ENCODE data around the gene AATF. TPM values are rescaled to one million over a fixed set of nuclear protein-coding genes. Genes with fewer than 3 reads are reported as not detected.

The AATF gene
- total RNA-seq, 5 donors from 2014 or later (not counting 1 experiment from before 2014, with no cell fraction given), result 52.5 to 65.0 (median 59.7) TPM

- 96% methylated on average over 5 of the region's 6 CpGs for WGBS (ENCODE audit: insufficient coverage)
- Mint-ChIP-seq H3K36me3 (peaks cover 52% of the 10 kb centered on the region), H3K27ac (no peak overlapping the region), H3K4me3 (no peak overlapping the region), H3K27me3 (no peaks in the 10 kb centered on the region), H3K9me3 (no peaks in the 10 kb centered on the region), H3K4me1 (peaks cover 5 to 8% (median 5%) of the 10 kb centered on the region in 3 donors)
- no peaks in the 10 kb centered on the region for H3K27me3 ChIP-seq (replicated peaks in 1 of 2; ENCODE audit: control insufficient read depth in 2 of 2, extremely low read depth in 1 of 2, insufficient read depth in 2 of 2, low read length in 1 of 2)
- H3K9me3 ChIP-seq, result no peaks in the 10 kb centered on the region
- no peak overlapping the region for H3K4me3 ChIP-seq (ENCODE audit: control insufficient read depth in 1 of 2, extremely low read depth in 1 of 2, low read length in 1 of 2)
- H3K36me3 ChIP-seq (ENCODE audit: control insufficient read depth in 2 of 2, extremely low read depth in 1 of 2, insufficient read depth in 1 of 2, low read length in 1 of 2), result peaks cover 12 to 69% of the 10 kb centered on the region in 2 donors
- ATAC-seq (replicated peaks in 1 of 4) (no peak), DNase-seq (no peak)
- ChIA-PET CTCF (no interaction called here), POLR2A (no interaction called here)
- no peak overlapping the region for H3K27ac ChIP-seq (ENCODE audit: low read length)
- no peaks in the 10 kb centered on the region for H3K4me1 ChIP-seq (ENCODE audit: control insufficient read depth in 1 of 2, extremely low read depth in 1 of 2, insufficient read depth in 2 of 2, low read length in 2 of 2)
Observed at GRCh38 chr17:36989173-36989572, 40.4 kb downstream of the AATF start.

DNA sequence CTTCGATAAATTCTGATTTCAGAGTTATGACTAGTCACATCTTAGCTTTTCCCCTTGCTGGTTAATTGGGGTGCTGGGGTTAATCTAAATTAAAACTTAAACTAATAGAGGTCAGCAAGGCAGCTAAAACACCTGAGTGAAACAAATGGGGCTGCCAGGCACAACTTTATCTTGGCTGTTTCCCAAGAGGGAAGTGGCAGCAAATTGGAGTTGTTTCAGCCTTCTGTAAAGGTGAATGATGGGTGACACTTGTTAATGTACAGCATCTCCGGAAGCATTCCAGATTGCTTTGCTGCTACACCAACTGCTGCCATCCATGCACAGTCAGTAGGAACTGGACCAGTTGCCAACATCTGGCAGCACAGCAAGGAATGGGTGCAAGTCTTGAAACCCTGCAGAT lies 43.9 kb downstream of the AATF start:
- POLR2A ChIA-PET, result no interaction called here
- H3K36me3 ChIP-seq (ENCODE audit: control insufficient read depth in 2 of 2, extremely low read depth in 1 of 2, insufficient read depth in 1 of 2, low read length in 1 of 2), result peaks cover 17 to 86% of the 10 kb centered on the region in 2 donors
- WGBS (ENCODE audit: insufficient coverage), result 100% methylated on average over 1 of the region's 2 CpGs

DNA sequence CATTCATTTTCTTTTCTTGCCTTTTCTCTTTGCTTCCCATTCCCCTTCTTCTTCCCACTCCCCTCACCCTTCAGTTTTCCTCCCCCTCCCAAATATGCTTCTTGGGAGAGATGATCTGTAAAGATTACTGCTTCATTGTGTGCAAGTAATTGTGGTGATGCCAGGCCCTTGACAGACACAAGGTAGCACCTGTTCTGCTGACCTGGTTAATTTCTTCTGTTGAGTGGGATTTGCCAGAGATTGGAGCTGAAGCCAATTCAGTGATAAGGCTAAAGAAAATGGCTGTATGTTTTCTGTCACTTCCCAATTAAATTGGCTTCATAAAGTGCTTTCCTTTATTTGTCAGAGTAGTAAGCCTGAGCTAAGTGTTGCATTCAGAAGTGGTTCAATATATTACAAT lies 44.5 kb downstream of the AATF start:
- H3K27ac Mint-ChIP-seq, result no peak overlapping the region
- ATAC-seq (replicated peaks in 1 of 4) (no peak), DNase-seq (no peak)
- H3K4me1 Mint-ChIP-seq, result peaks cover 0 to 5% (median 4%) of the 10 kb centered on the region in 3 donors
- H3K4me3 Mint-ChIP-seq, result no peak overlapping the region
- H3K9me3 ChIP-seq, result no peaks in the 10 kb centered on the region
- POLR2A ChIA-PET, result no interaction called here
- no peak overlapping the region for H3K27ac ChIP-seq (ENCODE audit: low read length)
- peaks cover 17 to 86% of the 10 kb centered on the region in 2 donors for H3K36me3 ChIP-seq (ENCODE audit: control insufficient read depth in 2 of 2, extremely low read depth in 1 of 2, insufficient read depth in 1 of 2, low read length in 1 of 2)
- H3K27me3 ChIP-seq (replicated peaks in 1 of 2; ENCODE audit: control insufficient read depth in 2 of 2, extremely low read depth in 1 of 2, insufficient read depth in 2 of 2, low read length in 1 of 2), result no peaks in the 10 kb centered on the region
- H3K27me3 Mint-ChIP-seq, result no peaks in the 10 kb centered on the region
- CTCF ChIA-PET, result interaction anchor here in 1 of 2 donors (0.7 to 1.4 kb wide), 2 partner anchors 24 to 55 kb away, joined by 3 read pairs; no protein-coding TSS in a partner anchor
- no peaks in the 10 kb centered on the region for H3K4me1 ChIP-seq (ENCODE audit: control insufficient read depth in 1 of 2, extremely low read depth in 1 of 2, insufficient read depth in 2 of 2, low read length in 2 of 2)
- H3K9me3 Mint-ChIP-seq, result peaks cover 0 to 4% (median 0%) of the 10 kb centered on the region in 3 donors
- no peak overlapping the region for H3K4me3 ChIP-seq (ENCODE audit: control insufficient read depth in 1 of 2, extremely low read depth in 1 of 2, low read length in 1 of 2)
- H3K36me3 Mint-ChIP-seq, result peaks cover 76% of the 10 kb centered on the region

More for the DNA sequence above, 43.9 kb downstream of the AATF start:
- no peaks in the 10 kb centered on the region for H3K9me3 ChIP-seq
- Mint-ChIP-seq H3K9me3 (peaks cover 0 to 2% (median 0%) of the 10 kb centered on the region in 3 donors), H3K27ac (no peak overlapping the region), H3K36me3 (peaks cover 73% of the 10 kb centered on the region), H3K27me3 (no peaks in the 10 kb centered on the region), H3K4me1 (peaks cover 0 to 5% (median 2%) of the 10 kb centered on the region in 3 donors), H3K4me3 (no peak overlapping the region)
- no peak overlapping the region for H3K27ac ChIP-seq (ENCODE audit: low read length)
- no peak for ATAC-seq (replicated peaks in 1 of 4)
- CTCF ChIA-PET, result interaction anchor here in 1 of 2 donors (1.4 kb wide), 1 partner anchor 55 kb away, joined by 3 read pairs; no protein-coding TSS in a partner anchor
- no peaks in the 10 kb centered on the region for H3K27me3 ChIP-seq (replicated peaks in 1 of 2; ENCODE audit: control insufficient read depth in 2 of 2, extremely low read depth in 1 of 2, insufficient read depth in 2 of 2, low read length in 1 of 2)
- DNase-seq, result no peak
- no peak overlapping the region for H3K4me3 ChIP-seq (ENCODE audit: control insufficient read depth in 1 of 2, extremely low read depth in 1 of 2, low read length in 1 of 2)
- H3K4me1 ChIP-seq (ENCODE audit: control insufficient read depth in 1 of 2, extremely low read depth in 1 of 2, insufficient read depth in 2 of 2, low read length in 2 of 2), result no peaks in the 10 kb centered on the region

DNA sequence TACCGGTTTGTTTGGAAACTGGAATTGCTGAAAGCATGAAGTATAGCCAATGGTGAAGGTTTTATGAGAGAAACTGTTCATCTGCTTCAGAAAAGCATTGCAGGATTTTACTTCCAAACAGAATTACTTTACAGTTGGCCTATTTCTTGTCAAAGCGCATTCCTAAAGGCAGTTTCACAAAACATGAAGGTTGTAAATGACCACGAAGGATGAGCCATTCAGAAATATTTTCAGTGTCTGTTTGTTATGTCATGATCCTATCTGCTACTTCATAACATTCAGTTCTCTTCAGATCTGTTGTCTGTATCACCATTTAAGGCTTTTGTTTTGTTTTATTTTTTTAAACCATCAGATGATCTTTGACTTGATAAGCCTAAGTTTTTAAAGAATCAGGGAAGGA lies 45.7 kb downstream of the AATF start:
- no peaks in the 10 kb centered on the region for H3K4me1 ChIP-seq (ENCODE audit: control insufficient read depth in 1 of 2, extremely low read depth in 1 of 2, insufficient read depth in 2 of 2, low read length in 2 of 2)
- peaks cover 2 to 5% (median 4%) of the 10 kb centered on the region in 3 donors for H3K4me1 Mint-ChIP-seq
- H3K9me3 ChIP-seq, result no peaks in the 10 kb centered on the region
- WGBS (ENCODE audit: insufficient coverage), result no CpG with 5 or more reads among the region's 3 CpGs
- ChIA-PET POLR2A (no interaction called here), CTCF (interaction anchor here in 1 of 2 donors (0.5 to 1.4 kb wide), 2 partner anchors 27 to 54 kb away, joined by 3 to 5 read pairs; no protein-coding TSS in a partner anchor)
- no peak for DNase-seq
- no peaks in the 10 kb centered on the region for H3K27me3 ChIP-seq (replicated peaks in 1 of 2; ENCODE audit: control insufficient read depth in 2 of 2, extremely low read depth in 1 of 2, insufficient read depth in 2 of 2, low read length in 1 of 2)
- H3K27ac ChIP-seq (ENCODE audit: low read length), result no peak overlapping the region
- no peak for ATAC-seq (replicated peaks in 1 of 4)
- H3K36me3 Mint-ChIP-seq, result peaks cover 74% of the 10 kb centered on the region
- peaks cover under 1 to 5% (median 1%) of the 10 kb centered on the region in 3 donors for H3K9me3 Mint-ChIP-seq
- no peaks in the 10 kb centered on the region for H3K27me3 Mint-ChIP-seq
- H3K27ac Mint-ChIP-seq, result no peak overlapping the region
- peaks cover 17 to 81% of the 10 kb centered on the region in 2 donors for H3K36me3 ChIP-seq (ENCODE audit: control insufficient read depth in 2 of 2, extremely low read depth in 1 of 2, insufficient read depth in 1 of 2, low read length in 1 of 2)
- no peak overlapping the region for H3K4me3 ChIP-seq (ENCODE audit: control insufficient read depth in 1 of 2, extremely low read depth in 1 of 2, low read length in 1 of 2)
- no peak overlapping the region for H3K4me3 Mint-ChIP-seq

- H3K36me3 ChIP-seq (ENCODE audit: control insufficient read depth in 2 of 2, extremely low read depth in 1 of 2, insufficient read depth in 1 of 2, low read length in 1 of 2), result peaks cover 11 to 58% of the 10 kb centered on the region in 2 donors
Observed at GRCh38 chr17:36999471-36999870, 50.7 kb downstream of the AATF start.

DNA sequence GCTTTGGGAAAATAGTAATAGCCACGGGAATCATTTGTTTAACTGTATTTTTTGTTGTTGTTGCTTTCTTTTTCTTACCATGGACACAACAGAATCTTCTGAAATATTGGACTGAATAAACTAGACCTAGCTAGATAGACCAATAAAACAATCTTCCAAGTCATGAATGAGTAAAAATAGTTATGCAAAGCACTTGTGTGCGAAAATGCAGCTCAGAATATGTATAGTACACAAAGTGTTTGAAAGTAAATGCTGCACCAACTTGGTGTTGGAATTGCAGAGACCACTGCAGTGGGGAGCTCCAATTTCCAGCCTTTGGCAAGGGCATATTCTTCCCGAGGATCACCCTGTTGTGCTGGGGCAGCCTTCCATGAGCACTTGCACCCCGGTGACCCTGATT lies 68.0 kb downstream of the AATF start:
- Histone ChIP-seq H3K4me3 (ENCODE audit: control insufficient read depth in 1 of 2, extremely low read depth in 1 of 2, low read length in 1 of 2) (no peak overlapping the region), H3K36me3 (ENCODE audit: control insufficient read depth in 2 of 2, extremely low read depth in 1 of 2, insufficient read depth in 1 of 2, low read length in 1 of 2) (peaks cover 0 to 6% of the 10 kb centered on the region in 2 donors), H3K27ac (ENCODE audit: low read length) (no peak overlapping the region), H3K4me1 (ENCODE audit: control insufficient read depth in 1 of 2, extremely low read depth in 1 of 2, insufficient read depth in 2 of 2, low read length in 2 of 2) (no peaks in the 10 kb centered on the region), H3K9me3 (no peaks in the 10 kb centered on the region), H3K27me3 (replicated peaks in 1 of 2; ENCODE audit: control insufficient read depth in 2 of 2, extremely low read depth in 1 of 2, insufficient read depth in 2 of 2, low read length in 1 of 2) (no peaks in the 10 kb centered on the region)
- WGBS (ENCODE audit: insufficient coverage), result 97% methylated on average over 3 of the region's 4 CpGs
- no peaks in the 10 kb centered on the region for H3K27me3 Mint-ChIP-seq
- no peak overlapping the region for H3K4me3 Mint-ChIP-seq
- ATAC-seq (replicated peaks in 1 of 4) (no peak), DNase-seq (no peak)
- no peaks in the 10 kb centered on the region for H3K9me3 Mint-ChIP-seq
- H3K27ac Mint-ChIP-seq, result no peak overlapping the region
- H3K4me1 Mint-ChIP-seq, result peaks cover 4 to 21% (median 14%) of the 10 kb centered on the region in 3 donors
- POLR2A ChIA-PET, result interaction anchor here in 1 of 2 donors (0.6 kb wide), 1 partner anchor 10 kb away, joined by 3 read pairs; no protein-coding TSS in a partner anchor
- CTCF ChIA-PET, result interaction anchor here in 1 of 2 donors (0.6 kb wide), 1 partner anchor 32 kb away, joined by 3 read pairs; no protein-coding TSS in a partner anchor
- H3K36me3 Mint-ChIP-seq, result peaks cover 25% of the 10 kb centered on the region

More at GRCh38 chr17:36999471-36999870, 50.7 kb downstream of the AATF start:
- Histone ChIP-seq H3K4me3 (ENCODE audit: control insufficient read depth in 1 of 2, extremely low read depth in 1 of 2, low read length in 1 of 2) (no peak overlapping the region), H3K27ac (ENCODE audit: low read length) (no peak overlapping the region), H3K4me1 (ENCODE audit: control insufficient read depth in 1 of 2, extremely low read depth in 1 of 2, insufficient read depth in 2 of 2, low read length in 2 of 2) (no peaks in the 10 kb centered on the region), H3K27me3 (replicated peaks in 1 of 2; ENCODE audit: control insufficient read depth in 2 of 2, extremely low read depth in 1 of 2, insufficient read depth in 2 of 2, low read length in 1 of 2) (no peaks in the 10 kb centered on the region), H3K9me3 (peaks cover 5% of the 10 kb centered on the region)
- H3K4me3 Mint-ChIP-seq, result no peak overlapping the region
- ChIA-PET CTCF (no interaction called here), POLR2A (interaction anchor here in 1 of 2 donors (0.6 kb wide), 1 partner anchor 263 kb away, joined by 3 read pairs; no protein-coding TSS in a partner anchor)
- peaks cover 79% of the 10 kb centered on the region for H3K36me3 Mint-ChIP-seq
- H3K27ac Mint-ChIP-seq, result no peak overlapping the region
- WGBS (ENCODE audit: insufficient coverage), result 100% methylated on average over 2 of the region's 2 CpGs
- H3K27me3 Mint-ChIP-seq, result no peaks in the 10 kb centered on the region
- H3K4me1 Mint-ChIP-seq, result peaks cover 2 to 21% (median 3%) of the 10 kb centered on the region in 3 donors
- no peak for ATAC-seq (replicated peaks in 1 of 4)
- no peak for DNase-seq
- peaks cover 3 to 20% (median 14%) of the 10 kb centered on the region in 3 donors for H3K9me3 Mint-ChIP-seq

All from T-cell (primary cell).